Uterus (tissue), 2 donors: ENCODE results near the gene ARHGAP1.

ENCODE experiments used
- CTCF ChIP-seq, 4 experiments: fragments of 200-600 bp in 2 of 4; fragments of 450-650 bp in 2 of 4; sonication (generic) in 2 of 4; IDR thresholded peaks; one replicate each; pipeline ENCODE4 v1.5.1; 2016 to 2019; ENCODE audit warnings: antibody characterized with exemption in 4 of 4, mild to moderate bottlenecking in 2 of 4, moderate library complexity in 1 of 4
- POLR2A ChIP-seq, 2 donors: fragments of 450-650 bp; IDR thresholded peaks; one replicate each; pipeline ENCODE4 v1.6.1; 2016; ENCODE audit warnings: antibody characterized with exemption in 2 of 2, mild to moderate bottlenecking in 1 of 2, moderate library complexity in 1 of 2

GRCh38 chr11:46737699-46738098 is 37.3 kb upstream of the ARHGAP1 start:
- TF ChIP-seq CTCF (IDR thresholded peaks at IDR 0.05) = no peak
- no peak for TF ChIP-seq POLR2A (IDR thresholded peaks at IDR 0.05)
